ENCODE results near the gene CYTH2.

The CYTH2 gene

DNA sequence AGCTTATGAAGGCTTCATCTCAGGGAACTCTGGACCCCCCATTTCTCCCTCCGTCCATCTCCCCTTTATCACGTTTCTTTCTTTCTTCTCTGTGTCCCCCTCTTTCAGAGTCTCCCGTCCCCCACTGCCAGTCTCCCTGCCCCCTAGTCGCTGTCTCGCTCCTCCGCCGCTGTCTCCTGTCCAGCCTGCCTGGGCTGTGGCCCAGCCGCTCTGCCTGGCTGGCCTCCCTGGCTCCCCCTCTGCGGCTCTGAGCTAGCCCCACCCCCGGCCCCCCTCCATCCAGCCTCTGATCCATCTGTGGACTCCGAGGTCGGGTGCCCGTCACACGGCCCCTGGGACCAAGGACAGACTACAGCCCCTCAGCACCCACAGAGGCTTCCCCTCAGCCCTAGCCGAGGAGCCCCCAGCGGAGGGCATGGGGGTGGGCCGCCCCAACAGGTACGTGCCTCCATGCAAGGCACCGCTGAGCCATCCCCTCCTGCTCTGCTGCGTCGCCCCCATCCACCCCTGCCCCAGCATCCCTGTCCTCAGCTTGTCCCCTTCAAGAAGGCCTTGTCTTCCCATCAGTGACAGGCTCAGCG lies 14.9 kb upstream of the CYTH2 start:
- DNase-seq = no peak

DNA sequence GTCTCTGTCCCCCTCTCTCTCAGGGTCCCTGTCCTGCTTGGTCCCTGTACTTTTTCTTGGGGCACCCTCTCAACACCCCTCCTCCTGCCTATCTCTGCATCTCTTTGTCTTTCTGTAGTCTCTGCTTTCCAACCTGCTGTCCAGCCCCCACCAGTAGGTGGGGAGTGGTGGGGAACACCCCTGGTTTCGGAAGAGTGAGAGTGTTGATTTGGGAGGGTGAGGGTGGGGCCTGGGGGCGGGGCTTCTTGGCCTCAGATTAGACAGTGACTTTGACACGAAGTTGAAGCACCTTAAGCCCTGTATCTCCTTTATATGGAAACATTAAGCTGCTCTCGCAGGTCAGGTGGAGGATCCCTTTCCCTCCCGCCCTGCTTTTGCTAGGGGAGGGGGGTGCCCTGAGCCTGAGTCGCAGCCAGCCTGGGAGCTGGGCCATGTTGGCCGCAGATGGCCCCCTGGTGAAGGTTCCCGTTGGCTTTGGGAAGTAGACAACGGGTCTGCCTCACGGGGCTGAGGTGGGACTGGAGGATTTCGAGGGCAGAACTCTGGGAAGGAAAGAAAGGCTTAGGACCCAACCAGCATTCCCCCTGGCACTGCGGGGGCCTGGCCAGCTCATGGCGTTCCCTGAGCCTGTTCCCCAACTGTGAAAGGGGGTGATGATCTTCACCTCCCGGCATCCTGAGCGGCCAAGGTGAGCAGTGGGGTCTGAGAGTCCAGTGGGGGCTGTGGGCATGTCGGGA lies 13.8 kb upstream of the CYTH2 start, which contains the start of gene KCNJ14:
Gene KCNJ14, plus strand, starts transcription at position 404 of the 737 bp plus-strand sequence. CDS start 6,151 bp downstream, outside the sequence.
- DNase-seq = no peak

DNA sequence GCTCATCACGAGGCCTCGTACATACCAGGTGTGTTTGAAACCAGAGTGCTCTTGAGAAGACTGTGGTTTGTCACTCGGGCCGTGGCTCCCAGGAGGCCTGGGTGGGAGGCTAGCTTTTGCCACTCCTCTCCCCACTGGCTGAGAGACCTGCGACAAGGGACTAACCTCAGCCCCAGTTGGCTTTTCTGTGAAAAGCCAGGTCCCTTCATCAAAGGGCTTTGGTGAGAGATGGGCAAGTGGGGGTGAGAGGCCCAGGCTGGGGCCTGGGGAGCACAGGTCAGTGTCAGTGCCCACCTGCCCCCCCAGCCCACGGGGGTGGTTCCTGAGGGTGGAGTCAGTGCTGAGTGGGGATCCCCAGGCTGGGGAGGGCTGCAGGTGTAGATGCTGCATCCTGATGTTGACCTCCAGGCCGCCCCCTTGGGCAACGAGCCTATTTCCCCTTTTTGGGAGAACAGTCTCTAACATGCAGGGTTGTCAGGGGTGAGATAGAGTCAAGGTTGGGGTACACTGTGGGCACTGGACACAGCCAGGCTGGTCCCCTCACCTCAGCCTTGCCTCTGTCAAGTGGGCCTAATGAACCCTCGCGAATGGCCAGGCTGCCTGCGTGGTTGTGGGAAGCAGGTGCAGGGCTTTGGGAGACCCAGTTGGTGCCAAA lies 13.1 kb upstream of the CYTH2 start:
- no peak for DNase-seq

DNA sequence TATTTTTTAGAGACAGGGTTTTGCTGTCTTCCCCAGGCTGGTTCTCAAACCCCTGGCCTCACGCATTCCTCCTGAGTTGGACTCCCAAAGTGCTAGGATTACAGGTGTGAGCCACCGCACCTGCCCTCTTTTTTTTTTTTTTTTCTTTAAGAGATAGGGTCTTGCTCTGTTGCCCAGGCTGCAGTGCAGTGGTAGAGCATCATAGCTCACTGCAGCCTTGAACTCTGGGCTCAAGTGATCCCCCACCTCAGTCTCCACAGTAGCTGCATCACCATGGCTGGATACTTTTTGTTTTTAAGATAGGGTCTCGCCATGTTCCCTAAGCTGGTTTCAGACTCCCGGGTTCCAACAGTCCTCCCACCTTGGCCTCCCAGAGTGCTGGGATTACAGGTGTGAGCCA lies 12.3 kb upstream of the CYTH2 start:
- DNase-seq = no peak

DNA sequence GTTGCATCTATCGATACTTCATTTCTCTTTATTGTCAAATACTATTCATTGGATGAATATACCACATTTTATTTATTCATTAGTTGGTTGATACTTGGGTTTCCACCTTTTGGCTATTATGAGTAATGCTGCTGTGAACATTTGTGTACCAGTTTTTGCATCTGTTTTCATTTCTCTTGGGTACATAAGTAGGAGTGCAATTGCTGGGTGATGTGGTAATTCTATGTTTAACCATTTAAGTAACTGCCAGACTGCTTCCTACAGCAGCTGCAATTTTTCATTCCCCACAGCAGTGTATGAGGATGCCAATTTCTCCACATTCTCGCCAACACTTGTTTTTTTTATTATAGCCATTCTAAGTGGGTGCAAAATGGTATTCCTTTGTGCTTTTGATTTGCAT lies 11.2 kb upstream of the CYTH2 start:
- DNase-seq = no peak

DNA sequence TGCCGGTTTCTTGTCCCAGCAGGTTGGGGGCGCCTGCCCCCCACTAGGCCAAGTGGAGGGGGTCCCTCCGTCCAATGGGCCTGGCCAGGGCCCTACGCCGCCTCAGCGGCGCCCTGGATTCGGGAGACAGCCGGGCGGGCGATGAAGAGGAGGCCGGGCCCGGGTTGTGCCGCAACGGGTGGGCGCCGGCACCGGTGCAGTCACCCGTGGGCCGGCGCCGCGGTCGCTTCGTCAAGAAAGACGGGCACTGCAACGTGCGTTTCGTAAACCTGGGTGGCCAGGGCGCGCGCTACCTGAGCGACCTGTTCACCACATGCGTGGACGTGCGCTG lies 7.6 kb upstream of the CYTH2 start:
- no peak for DNase-seq

DNA sequence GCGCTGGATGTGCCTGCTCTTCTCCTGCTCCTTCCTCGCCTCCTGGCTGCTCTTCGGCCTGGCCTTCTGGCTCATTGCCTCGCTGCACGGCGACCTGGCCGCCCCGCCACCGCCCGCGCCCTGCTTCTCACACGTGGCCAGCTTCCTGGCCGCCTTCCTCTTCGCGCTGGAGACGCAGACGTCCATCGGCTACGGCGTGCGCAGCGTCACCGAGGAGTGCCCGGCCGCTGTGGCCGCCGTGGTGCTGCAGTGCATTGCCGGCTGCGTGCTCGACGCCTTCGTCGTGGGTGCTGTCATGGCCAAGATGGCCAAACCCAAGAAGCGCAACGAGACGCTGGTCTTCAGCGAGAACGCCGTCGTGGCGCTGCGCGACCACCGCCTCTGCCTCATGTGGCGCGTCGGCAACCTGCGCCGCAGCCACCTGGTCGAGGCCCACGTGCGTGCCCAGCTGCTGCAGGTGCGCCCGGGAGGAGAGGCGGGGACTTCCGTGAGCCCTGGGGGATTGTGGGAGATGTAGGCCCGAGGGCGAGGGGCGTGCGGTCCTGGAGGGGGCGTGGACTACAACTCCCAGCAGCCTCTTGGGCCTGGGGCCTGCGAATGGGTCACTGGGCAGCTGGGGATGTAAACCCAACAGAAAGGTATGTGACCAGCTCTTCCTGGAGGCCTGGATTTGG lies 7.0 kb upstream of the CYTH2 start:
- DNase-seq = no peak

DNA sequence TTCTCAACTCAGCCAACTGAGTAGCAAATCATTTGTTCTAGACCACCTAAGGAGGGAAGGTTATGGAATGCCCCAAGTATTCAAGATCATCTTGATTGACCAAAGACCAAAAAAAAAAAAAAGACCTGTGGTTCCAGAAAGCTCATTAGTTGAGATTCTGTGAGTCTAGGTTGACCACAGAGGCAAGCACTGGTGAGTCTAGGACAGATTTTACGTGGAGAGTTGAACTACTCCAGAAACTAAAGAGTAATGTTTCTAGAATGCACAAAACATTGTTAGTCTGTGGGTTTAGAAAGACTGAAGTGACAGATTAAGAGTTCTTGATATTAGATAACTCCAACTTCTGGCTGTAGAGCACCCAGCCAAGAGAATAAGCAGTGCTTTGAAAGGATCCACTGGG lies 4.0 kb upstream of the CYTH2 start:
- DNase-seq = no peak

DNA sequence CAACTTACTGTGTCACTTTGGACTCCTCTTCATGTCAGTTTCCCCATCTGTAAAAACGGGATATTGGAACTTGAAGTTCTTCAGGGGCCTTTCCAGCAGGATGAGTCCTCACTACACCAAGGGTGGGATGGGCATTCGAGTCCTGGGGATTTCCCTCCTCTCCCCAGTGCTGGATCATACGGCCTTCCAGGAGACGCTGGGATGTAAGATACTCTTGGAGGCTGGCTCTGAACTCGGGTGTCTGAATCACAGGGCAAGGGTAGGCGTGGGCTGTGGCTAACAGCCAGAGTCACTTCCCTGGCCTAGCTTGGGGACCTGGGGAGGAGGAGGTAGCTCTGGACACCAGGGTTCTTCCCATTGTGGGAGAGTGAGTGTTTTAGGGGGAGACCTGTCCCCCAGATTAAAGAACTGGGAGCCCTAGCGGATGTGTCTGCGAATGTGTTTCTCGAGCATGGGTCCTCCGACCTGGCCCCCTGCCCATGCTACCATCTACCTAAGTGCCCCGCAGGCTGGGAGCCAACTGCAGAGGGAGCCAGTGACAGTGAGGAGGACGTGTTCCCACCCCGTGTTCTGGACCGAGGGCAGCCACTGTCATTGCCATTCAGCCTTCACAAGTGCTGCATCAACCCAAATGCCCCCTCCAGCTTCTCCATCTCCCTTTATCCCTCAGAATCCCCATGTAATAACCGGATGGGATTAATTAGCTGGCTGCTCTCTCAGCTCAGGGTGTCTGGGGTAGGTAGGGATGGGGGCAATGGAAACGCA lies 2.4 kb upstream of the CYTH2 start:
- no peak for DNase-seq

DNA sequence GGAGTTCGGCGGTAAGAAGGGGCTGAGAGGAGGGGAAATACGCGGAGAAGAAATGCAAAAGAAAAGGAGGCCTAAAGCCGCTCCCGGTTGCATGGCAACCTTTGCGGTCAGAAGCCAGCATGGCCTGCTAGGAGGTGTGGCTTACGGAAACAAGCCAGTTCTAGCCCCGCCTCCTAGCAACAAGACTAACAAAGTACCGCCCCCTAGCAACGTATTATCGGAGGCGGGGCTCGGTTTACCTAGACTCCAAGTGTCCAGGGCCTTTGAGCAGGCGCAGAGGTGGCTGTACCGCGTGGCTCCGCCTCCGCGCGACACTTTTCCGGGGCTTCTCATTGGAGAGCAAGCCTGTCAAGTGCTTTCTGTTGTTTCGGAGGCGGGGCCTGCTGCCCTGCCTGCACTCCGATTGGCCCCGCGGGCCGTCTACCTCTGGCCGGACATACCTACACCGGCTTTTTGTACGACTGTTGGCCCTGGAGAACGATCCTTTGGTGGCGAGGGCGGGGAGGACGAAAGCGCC lies 339 bp upstream of the CYTH2 start:
- DNase-seq = peak; percentile 100

DNA sequence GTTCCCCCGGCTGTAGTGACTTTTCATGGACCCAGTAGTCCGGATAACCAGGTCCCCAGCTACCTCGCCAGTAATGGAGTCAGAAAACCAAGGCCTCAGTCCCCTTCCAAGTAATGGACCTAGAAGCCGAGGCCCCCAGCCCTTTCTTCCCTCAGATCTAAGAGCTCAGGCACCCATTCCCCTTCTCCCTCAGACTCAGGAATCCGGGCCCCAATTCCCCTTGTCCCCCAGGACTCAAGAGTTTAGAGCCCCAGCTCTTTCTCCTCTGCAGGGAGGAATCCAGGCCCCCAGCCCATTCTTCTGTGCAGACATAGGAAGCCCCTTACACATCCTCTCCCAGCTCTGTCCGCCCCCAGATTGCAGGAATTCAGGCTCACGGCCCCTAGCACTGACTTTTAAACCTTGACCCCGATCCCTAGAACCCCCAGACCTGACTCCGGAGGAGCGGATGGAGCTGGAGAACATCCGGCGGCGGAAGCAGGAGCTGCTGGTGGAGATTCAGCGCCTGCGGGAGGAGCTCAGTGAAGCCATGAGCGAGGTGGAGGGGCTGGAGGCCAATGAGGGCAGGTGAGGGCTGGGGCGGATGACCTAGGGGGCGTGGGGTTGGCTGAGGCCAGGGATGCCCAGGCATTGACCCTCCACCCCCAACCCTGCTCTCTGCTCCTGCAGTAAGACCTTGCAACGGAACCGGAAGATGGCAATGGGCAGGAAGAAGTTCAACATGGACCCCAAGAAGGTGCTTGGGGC lies 938 bp downstream of the CYTH2 start:
- DNase-seq = no peak

DNA sequence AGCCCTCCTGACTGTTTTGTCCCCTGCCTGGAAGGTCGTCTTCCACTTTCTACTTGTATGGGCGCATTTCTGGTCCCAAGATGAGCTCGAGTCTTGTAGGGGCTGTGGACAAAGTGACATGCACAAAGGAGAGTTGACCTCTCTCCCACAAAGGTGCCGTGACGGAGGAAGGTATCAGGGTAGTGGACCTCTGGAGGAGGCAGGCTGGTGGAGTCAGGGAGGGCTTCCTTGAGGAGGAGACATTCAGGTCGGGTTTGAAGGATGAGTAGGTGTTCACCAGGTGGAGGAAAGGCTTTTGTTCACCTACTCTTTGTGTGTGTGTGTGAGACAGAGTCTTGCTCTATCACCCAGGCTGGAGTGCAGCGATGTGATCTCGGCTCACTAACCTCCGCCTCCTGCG lies 1.7 kb downstream of the CYTH2 start:
- no peak for DNase-seq

DNA sequence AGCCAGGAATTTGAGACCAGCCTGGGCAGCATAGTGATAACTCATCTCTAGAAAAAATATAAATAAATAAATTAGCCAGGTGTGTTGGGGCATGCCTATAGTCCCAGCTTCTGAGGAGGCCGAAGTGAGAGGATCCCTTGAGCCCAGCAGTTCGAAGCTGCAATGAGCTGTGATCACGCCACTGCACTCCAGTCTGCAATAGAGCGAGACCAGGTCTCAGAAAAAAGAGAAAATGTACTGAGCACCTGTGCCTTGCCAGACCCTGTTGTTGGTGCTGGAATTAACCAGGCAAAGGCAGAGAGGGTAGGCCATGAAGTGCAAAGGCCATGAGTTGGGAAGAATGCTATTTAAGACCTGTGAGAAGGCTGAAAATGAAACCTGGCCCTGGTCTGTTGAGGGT lies 2.7 kb downstream of the CYTH2 start:
- DNase-seq = no peak

DNA sequence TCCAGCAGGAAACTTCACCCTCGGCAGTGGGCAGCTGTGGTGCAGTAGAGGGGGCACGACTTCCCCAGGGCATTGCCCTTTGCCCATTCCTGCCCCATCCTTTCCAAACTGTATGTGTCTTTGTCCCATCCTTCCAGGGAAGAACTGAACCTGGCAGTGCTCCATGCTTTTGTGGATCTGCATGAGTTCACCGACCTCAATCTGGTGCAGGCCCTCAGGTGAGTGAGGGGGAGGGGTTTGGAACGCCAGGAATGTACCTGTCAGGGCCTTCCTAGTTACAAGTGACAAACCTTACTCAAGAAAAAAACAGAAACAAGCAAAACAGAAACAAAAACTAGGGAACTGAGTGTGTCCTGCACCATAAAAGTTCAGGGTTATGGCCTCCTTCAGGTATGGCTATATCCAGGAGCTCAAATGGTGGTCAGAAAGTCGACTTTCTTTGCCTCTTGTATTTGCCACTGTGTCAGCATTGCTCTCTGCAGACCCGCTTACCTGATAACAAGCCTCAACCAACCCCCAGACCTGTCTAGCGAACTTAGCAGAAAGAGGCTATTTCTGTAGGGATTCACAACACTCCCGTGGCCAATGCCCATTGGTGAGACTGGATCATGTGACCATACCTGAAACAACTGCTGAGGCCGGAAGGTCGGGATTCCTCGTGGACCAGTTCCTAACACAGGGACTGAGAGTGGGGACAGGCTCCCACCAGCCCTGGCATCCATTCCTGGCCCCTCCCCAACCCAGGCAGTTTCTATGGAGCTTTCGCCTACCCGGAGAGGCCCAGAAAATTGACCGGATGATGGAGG lies 4.2 kb downstream of the CYTH2 start:
- DNase-seq = no peak

DNA sequence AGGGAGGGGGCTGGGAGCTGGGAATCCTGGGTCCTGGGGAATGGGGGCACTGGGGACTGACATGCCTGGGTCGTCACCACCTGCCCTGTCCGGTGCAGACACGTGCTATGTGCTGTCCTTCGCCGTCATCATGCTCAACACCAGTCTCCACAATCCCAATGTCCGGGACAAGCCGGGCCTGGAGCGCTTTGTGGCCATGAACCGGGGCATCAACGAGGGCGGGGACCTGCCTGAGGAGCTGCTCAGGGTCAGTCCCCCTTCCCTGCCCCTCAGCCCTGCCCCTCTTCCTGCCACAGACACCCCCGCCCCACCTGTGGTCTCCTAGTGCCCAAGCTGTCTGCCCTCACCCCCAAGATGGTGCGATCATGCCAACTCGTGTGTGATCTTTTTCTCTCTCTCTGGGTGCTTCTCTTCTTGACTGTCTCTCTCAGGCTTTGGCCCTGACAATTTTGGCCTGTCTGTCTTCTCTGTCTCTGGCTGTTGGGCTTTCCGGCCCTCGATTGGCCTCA lies 5.0 kb downstream of the CYTH2 start:
- no peak for DNase-seq

DNA sequence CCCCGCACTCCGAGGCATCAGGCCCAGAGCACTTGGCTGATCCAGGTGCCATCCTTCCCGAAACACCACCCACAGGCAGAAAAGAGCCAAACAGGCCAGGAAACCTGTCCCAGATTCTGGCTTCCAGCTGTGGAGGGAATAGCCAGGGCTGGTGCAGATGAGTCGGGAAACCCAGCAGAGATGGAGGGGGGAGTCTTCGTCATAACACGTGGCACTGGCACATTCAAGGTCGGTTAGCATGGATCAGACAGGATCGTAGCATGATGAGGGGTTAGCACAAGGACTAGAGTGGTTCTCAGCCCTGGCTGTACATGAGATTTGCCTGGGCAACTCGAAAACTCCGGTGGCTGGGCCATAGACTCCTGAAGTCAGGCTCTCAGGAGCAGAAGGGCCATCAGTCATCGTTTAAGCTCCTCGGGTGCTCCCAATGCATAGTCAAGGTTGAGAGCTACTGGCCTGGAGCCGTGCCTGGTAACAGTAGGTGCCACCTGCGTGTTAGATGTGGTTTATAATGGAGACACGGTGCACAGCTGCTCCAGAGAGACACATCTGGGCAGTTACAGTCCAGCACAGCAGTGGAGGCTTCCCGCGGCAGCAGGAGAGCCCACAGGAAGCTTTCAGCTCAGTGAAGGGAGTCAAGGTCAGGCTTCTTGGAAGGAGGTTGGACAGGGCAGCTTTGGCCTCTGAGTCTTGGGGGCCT lies 6.3 kb downstream of the CYTH2 start:
- no peak for DNase-seq

DNA sequence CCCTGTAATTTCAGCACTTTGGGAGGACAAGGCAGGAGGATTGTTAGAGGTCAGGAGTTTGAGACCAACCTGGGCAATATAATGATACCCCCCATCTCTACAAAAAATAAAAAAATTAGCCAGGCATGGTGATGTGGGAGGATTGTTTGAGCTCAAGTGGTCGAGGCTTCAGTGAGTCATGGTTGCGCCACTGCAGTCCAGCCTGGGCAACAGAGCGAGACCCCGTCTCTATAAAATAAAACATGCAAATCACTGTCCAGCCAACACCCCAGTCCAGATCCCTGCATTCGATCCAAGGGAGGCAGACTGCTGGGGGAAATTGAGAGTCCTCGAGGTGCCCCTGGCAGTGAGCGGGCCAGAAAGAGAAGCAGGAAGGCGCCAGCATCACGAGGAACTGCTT lies 7.0 kb downstream of the CYTH2 start:
- DNase-seq = no peak

DNA sequence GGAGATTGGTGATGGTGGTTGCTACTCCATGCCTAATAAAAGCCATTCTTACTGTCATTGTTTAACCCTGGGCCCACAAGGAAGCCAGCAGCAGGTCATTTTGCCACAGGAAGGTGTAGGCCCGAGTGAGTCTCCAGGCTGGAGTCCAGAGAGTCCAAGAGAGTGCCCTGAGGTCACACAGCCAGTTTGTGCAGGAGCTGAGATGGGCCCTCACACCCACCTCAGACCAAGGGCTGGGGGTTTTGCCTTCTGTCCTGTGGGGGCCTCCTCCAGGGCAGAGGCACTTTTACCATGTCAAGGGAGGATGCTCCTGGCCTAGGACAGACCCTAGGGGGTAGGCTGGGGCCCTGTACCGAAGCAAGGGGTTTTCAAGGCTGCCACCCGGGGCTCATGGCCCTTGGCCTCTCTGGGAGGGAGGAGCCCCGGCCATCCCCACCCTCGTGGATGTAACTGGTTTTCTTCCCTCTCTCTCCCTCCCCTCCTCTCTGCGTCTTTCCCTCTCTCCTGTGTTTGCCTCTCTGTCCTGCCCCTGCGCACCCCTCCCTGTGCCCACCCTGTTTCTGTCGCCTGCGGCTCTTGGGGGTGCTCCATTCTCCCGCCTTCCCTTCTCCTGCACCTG lies 8.0 kb downstream of the CYTH2 start:
- DNase-seq = no peak

DNA sequence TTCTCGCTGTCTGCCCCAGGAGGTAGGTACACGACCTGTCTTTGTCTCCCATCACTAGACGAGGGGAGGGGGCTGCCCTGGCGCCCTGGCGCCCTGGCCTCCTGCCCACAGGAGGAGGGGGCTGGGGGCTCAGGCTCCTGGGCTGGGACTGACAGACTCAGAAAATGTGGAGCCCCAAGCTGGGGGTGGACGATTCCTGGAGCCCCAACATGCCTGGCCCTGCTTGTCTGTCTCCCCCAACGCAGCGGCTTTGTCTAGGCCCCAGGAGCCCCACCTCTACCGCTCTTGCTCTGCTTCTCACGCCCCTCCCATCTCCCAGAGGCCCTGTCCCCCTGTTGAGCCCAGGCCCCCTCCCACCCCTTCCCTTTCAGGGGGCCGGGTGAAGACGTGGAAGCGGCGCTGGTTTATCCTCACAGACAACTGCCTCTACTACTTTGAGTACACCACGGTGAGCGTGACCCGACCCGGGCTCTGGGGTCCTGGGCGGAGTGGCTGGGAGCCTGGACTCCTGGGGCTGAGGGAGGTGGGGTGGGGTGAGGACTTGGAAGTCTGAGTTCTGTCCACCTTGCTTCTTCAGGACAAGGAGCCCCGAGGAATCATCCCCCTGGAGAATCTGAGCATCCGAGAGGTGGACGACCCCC lies 8.6 kb downstream of the CYTH2 start:
- DNase-seq = no peak

All from NCI-H2029 (cell line).